D721Med (cell line): ENCODE data around the gene TAGLN2.

ENCODE experiments used
- DNase-seq: peaks from one replicate; pipeline ENCODE4 v3.0.0; 2011; ENCODE audit warnings: low spot score; ENCODE audit not compliant: insufficient read length
- FAIRE-seq: peaks from 2 replicates; lab custom pipeline; 2011; peaks lifted over from hg19 to GRCh38; lab: Jason Lieb, UNC
- CTCF ChIP-seq: IDR thresholded peaks from 2 replicates; pipeline ENCODE4 v1.5.1; 2012; ENCODE audit warnings: mild to moderate bottlenecking, control low read depth; ENCODE audit not compliant: insufficient read depth; ENCODE audit errors: missing control alignments

TAGLN2 gene

GRCh38 chr1:159916242-159917051, 8.9 kb downstream of the TAGLN2 start:
- no peak for TF ChIP-seq CTCF
- DNase-seq: peak; percentile 92
- no peak for FAIRE-seq

GRCh38 chr1:159915571-159916241, 9.6 kb downstream of the TAGLN2 start:
- TF ChIP-seq CTCF: no peak
- FAIRE-seq (no peak), DNase-seq (no peak)

GRCh38 chr1:159914252-159915018, 10.9 kb downstream of the TAGLN2 start:
- DNase-seq (no peak), FAIRE-seq (no peak)
- TF ChIP-seq CTCF: no peak

- DNase-seq (no peak), FAIRE-seq (no peak)
- TF ChIP-seq CTCF: no peak
Measured at GRCh38 chr1:159913451-159914192, 11.7 kb downstream of the TAGLN2 start.

GRCh38 chr1:159911326-159912070, 13.8 kb downstream of the TAGLN2 start:
- no peak for TF ChIP-seq CTCF
- DNase-seq (no peak), FAIRE-seq (no peak)
